ENCODE data around the gene RPL37A. TPM values are rescaled to one million over a fixed set of nuclear protein-coding genes. Genes with fewer than 3 reads are reported as not detected.

Gene RPL37A
- 4,804 to 5,611 TPM (median 5,180 TPM) in 5 replicates for total RNA-seq (2022; extraction: Qiagen RNA extraction; ENCODE audit: low read depth)

GRCh38 chr2:216498379-216499352 is at the start of gene RPL37A:
Gene RPL37A, plus strand, starts transcription at chr2:216498844. Its CDS starts 31 bp downstream, at chr2:216498875.

Other genes starting within 250 kb of the RPL37A start
- 24.7 to 33.2 TPM (median 28.4 TPM) in 5 replicates for gene MARCHF4, start 126.4 kb upstream of the RPL37A start, total RNA-seq (2022; extraction: Qiagen RNA extraction; ENCODE audit: low read depth)
- 11.8 to 15.4 TPM (median 13.7 TPM) in 5 replicates for gene SMARCAL1, start 86.4 kb upstream of the RPL37A start, total RNA-seq (2022; extraction: Qiagen RNA extraction; ENCODE audit: low read depth)
- gene IGFBP2, start 134.6 kb downstream of the RPL37A start, total RNA-seq (2022; extraction: Qiagen RNA extraction; ENCODE audit: low read depth): 65.5 to 93.5 TPM (median 92.1 TPM) in 5 replicates
- gene IGFBP5, start 196.7 kb downstream of the RPL37A start, total RNA-seq (2022; extraction: Qiagen RNA extraction; ENCODE audit: low read depth): 0.11 to 0.32 TPM (median 0.13 TPM) in 5 replicates